Activated CD8-positive, alpha-beta T cell treated with anti-CD3 and anti-CD28 coated beads for 36 hours (primary cell): Measurements from ENCODE around the gene ATXN1. TPM values are rescaled to one million over a fixed set of nuclear protein-coding genes. Genes with fewer than 3 reads are reported as not detected.
"Not testable (repeated sequence)": the region's sequence is repeated elsewhere in the genome, so short reads cannot be mapped to it uniquely, and the experiment has no call there.

Source experiments
- ATAC-seq: fragments of 200-7000 bp; cut with Tn5 transposase; one replicate; pipeline ENCODE4 v1.10.0; 2021; ENCODE audit warnings: mild to moderate bottlenecking, moderate library complexity
- CTCF ChIA-PET: fragments of 350-600 bp; sonication (Branson Sonifier 250); formaldehyde crosslinking; loops from one replicate; lab custom pipeline; 2021; ENCODE audit warnings: antibody characterized with exemption; lab: Charles Lee
- POLR2A ChIA-PET: fragments of 350-600 bp; sonication (Branson Sonifier 250); formaldehyde crosslinking; loops from one replicate; lab custom pipeline; 2021; ENCODE audit warnings: antibody characterized with exemption; lab: Charles Lee
- DNase-seq: peaks from one replicate; pipeline ENCODE4 v3.0.0-alpha.2; 2020
- H3K27ac Mint-ChIP-seq: one replicate; pipeline ENCODE4 v1.8.0; 2021; ENCODE audit warnings: mild to moderate bottlenecking, mixed read lengths
- H3K27me3 Mint-ChIP-seq: one replicate; pipeline ENCODE4 v1.8.0; 2021; ENCODE audit warnings: mixed read lengths
- H3K36me3 Mint-ChIP-seq: one replicate; pipeline ENCODE4 v1.8.0; 2021; ENCODE audit warnings: low read depth, mixed read lengths
- H3K4me1 Mint-ChIP-seq: one replicate; pipeline ENCODE4 v1.8.0; 2021; ENCODE audit warnings: low read depth, mixed read lengths
- H3K4me3 Mint-ChIP-seq: one replicate; pipeline ENCODE4 v1.8.0; 2021; ENCODE audit warnings: mild to moderate bottlenecking, moderate library complexity, mixed read lengths
- H3K9me3 Mint-ChIP-seq: one replicate; pipeline ENCODE4 v1.8.0; 2021; ENCODE audit warnings: mixed read lengths
- intact Hi-C: fragments of 100-400 bp; cut with micrococcal nuclease; formaldehyde crosslinking; loops from one replicate; pipeline ENCODE4 v1.10.0; 2022
- total RNA-seq, 2 experiments: library from RNA; stranded (reverse); gene quantifications; one replicate each; pipeline ENCODE4 v1.2.3, GENCODE V29; 2021
- TF ChIP-seq, protein P1 (sequence below): fragments of 200-600 bp; IDR thresholded peaks from one replicate; pipeline ENCODE4 v1.8.0; 2022; ENCODE audit warnings: antibody characterized with exemption, mild to moderate bottlenecking

ATXN1 gene
- total RNA-seq, 2 experiments from 2014 or later, result 35.4 to 40.8 TPM

DNA sequence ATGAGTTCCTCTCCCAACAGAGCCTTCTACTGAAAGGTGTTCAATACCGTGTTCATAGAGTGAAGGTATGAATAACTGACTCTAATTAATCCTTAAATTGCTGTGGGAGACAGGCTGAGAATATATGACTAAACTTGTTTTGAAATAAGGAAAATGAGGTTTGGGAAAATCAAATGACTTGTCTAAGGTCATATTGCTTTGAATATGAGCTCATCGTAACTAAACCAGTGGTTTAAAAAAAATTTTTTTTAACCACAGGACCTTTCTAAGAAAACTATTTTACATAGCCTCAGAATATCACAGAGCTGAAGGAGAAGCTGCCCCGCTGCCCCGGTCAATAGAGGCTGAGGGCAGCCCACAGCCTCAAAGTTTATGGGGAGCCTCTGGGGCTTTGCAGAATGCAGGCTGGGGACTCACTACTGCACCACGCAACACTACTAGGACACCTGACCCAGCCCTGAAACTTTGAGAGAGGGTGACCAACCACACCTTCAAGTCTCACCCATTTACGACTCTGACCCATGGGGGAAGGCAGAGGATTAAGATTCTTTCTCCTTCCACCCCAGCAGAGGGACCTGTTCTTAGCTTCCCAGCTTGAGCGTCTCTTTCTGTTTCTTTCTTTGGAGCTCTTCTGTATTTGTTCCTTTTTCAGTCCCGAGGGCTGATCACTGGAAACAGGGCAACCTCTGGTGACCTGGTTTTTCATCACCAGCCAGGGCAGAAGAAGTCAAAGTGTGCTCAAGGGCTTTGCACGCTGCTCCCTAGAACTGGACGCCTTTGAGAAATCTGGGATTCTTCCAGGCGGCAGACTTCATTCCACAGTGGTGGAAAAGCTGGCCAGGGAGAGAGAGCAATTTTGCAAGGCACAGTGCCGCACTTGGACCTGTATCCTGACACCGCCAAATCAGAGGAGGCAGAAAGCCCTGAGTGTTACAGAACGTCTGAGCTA lies 220.2 kb downstream of the ATXN1 start:
- DNase-seq (no peak), ATAC-seq (peak; percentile 42)
- Mint-ChIP-seq H3K27me3 (no peaks in the 10 kb centered on the region), H3K4me3 (no peak overlapping the region), H3K9me3 (no peaks in the 10 kb centered on the region), H3K27ac (peak overlapping the region; percentile 49), H3K36me3 (peaks cover 23% of the 10 kb centered on the region), H3K4me1 (peaks cover 34% of the 10 kb centered on the region)
- intact Hi-C loops, result no loop called here
- POLR2A ChIA-PET, result interaction anchor here (0.5 kb wide), 1 partner anchor 23 kb away, joined by 3 read pairs; no protein-coding TSS in a partner anchor
- CTCF ChIA-PET, result interaction anchor here (1.6 kb wide), 1 partner anchor 54 kb away, joined by 4 read pairs; no protein-coding TSS in a partner anchor
- TF ChIP-seq, protein P1, sequence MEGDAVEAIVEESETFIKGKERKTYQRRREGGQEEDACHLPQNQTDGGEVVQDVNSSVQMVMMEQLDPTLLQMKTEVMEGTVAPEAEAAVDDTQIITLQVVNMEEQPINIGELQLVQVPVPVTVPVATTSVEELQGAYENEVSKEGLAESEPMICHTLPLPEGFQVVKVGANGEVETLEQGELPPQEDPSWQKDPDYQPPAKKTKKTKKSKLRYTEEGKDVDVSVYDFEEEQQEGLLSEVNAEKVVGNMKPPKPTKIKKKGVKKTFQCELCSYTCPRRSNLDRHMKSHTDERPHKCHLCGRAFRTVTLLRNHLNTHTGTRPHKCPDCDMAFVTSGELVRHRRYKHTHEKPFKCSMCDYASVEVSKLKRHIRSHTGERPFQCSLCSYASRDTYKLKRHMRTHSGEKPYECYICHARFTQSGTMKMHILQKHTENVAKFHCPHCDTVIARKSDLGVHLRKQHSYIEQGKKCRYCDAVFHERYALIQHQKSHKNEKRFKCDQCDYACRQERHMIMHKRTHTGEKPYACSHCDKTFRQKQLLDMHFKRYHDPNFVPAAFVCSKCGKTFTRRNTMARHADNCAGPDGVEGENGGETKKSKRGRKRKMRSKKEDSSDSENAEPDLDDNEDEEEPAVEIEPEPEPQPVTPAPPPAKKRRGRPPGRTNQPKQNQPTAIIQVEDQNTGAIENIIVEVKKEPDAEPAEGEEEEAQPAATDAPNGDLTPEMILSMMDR, result no peak

DNA sequence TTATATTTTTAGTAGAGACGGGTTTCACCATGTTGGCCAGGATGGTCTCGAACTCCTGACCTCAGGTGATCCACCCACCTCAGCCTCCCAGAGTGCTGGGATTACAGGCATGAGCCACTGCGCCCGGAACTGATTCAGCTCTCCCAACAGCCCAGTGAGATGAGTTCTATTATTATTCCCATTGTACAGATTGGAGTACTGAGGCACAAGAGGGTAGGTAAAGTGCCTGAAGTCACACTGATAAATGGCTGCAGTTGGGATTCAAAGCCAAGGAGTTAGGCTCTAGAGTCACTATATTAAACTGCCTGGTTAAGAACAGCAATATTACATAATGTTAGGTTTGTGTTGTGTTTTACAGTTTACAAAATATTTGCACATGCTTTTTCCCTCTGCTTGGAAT lies 220.9 kb downstream of the ATXN1 start:
- DNase-seq, intact Hi-C loops, H3K9me3 Mint-ChIP-seq, H3K4me3 Mint-ChIP-seq, POLR2A ChIA-PET, ATAC-seq, H3K27me3 Mint-ChIP-seq, H3K27ac Mint-ChIP-seq: not testable (repeated sequence)
- peaks cover 23% of the 10 kb centered on the region for H3K36me3 Mint-ChIP-seq
- peaks cover 34% of the 10 kb centered on the region for H3K4me1 Mint-ChIP-seq
- CTCF ChIA-PET, result interaction anchor here (1.6 kb wide), 1 partner anchor 55 kb away, joined by 4 read pairs; no protein-coding TSS in a partner anchor

DNA sequence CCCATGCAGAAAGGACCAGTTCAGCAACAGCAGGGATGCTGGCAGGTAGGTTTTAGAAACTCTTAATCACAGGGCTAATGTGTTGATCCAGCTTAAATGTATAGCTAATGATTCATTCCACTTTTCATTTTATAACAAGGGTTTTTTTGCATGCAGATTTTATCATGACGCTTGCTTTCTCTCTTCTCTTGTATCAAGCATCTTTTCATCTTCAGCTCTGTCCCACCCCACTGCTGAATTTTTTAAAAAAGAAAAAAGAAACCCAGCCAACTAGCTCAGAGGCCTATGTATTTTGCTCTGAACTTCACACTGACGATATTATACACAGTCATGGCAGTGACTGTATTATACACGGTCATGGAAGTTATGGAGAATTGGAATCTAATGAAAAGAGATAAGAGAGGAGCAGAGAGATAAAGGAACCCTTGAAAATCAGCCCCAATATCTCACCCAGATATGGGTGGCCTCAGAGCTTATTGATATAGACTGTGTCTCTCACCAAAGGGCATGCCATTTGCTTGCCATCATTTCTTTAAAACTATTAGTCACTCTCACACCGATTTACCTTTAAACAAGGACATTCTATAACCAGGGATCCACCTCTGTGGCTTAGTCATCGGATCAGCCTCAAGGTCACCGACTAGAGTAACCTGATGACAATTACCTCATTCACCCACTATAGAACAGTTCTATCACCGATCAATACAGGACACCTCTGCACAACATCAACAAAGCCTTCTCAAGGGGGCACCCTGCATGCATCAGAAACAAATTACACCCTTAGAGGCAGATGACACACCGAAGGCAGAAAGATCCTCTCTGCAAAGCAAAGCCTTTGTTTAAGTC lies 222.0 kb downstream of the ATXN1 start:
- H3K27me3 Mint-ChIP-seq, result no peaks in the 10 kb centered on the region
- no peak for DNase-seq
- H3K4me3 Mint-ChIP-seq, result no peak overlapping the region
- intact Hi-C loops, result no loop called here
- no peaks in the 10 kb centered on the region for H3K9me3 Mint-ChIP-seq
- ChIA-PET POLR2A (no interaction called here), CTCF (interaction anchor here (0.6 to 2.2 kb wide), 3 partner anchors 25 to 232 kb away, joined by 3 to 6 read pairs (median 3); no protein-coding TSS in a partner anchor)
- peaks cover 31% of the 10 kb centered on the region for H3K4me1 Mint-ChIP-seq
- peak overlapping the region; percentile 16 for H3K27ac Mint-ChIP-seq
- H3K36me3 Mint-ChIP-seq, result peaks cover 15% of the 10 kb centered on the region
- peak; percentile 51 for ATAC-seq
- TF ChIP-seq, protein P1, result no peak

DNA sequence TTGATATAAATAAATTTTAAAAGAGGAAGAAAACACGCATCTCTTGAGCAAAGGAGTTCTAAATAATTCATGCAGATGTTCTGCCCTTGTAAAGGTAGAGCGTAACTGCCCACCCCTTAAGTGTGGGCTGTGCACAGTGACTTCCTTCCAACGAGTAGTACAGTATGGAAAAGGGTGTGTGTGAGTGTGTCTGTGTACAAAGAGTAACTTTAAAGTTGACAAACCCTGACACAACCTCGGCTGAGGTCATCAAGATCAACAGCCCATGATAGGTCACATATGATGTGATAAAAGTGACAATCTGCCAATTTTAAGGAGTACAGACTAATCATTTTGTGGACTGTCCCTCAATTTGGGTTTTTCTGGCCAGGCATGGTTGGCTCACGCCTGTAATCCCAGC lies 225.7 kb downstream of the ATXN1 start:
- H3K4me3 Mint-ChIP-seq, result no peak overlapping the region
- H3K27me3 Mint-ChIP-seq, result no peaks in the 10 kb centered on the region
- H3K4me1 Mint-ChIP-seq, result peaks cover 41% of the 10 kb centered on the region
- peaks cover 23% of the 10 kb centered on the region for H3K36me3 Mint-ChIP-seq
- no peak overlapping the region for H3K27ac Mint-ChIP-seq
- no peaks in the 10 kb centered on the region for H3K9me3 Mint-ChIP-seq
- POLR2A ChIA-PET, result interaction anchor here (0.5 kb wide), 1 partner anchor 62 kb away, joined by 3 read pairs; no protein-coding TSS in a partner anchor
- no peak for ATAC-seq
- no peak for DNase-seq
- intact Hi-C loops, result no loop called here
- TF ChIP-seq, protein P1, result no peak
- CTCF ChIA-PET, result no interaction called here

DNA sequence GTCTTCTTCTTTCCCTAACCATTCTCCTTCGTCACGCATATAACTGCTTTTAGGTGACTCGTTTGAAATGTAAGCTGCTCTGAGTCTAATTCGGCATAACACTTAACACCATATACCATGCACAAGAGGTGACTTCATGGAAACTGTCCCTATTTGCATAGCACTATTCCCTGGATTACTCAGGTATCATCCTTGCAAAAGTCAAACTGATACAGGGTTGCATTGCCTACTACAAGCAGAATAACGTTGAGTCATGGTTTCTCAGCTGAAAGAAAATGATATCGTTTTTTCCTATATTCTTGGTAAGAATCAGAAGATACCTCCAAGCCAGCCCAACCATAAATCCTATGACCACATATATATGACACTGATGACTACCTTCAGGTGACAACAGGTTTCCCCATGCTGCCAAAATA lies 227.5 kb downstream of the ATXN1 start:
- ChIA-PET POLR2A (interaction anchor here (0.6 to 1.3 kb wide), 7 partner anchors 22 to 803 kb away, joined by 3 read pairs; no protein-coding TSS in a partner anchor), CTCF (interaction anchor here (1.1 to 1.2 kb wide), 4 partner anchors 21 to 237 kb away, joined by 3 to 4 read pairs (median 4); no protein-coding TSS in a partner anchor)
- Mint-ChIP-seq H3K4me1 (peaks cover 25% of the 10 kb centered on the region), H3K4me3 (no peak overlapping the region), H3K27me3 (no peaks in the 10 kb centered on the region), H3K27ac (no peak overlapping the region), H3K36me3 (peaks cover 14% of the 10 kb centered on the region), H3K9me3 (no peaks in the 10 kb centered on the region)
- intact Hi-C loops, result no loop called here
- ATAC-seq (peak; percentile 85), DNase-seq (no peak)
- TF ChIP-seq, protein P1, result no peak
